Memory B cell (primary cell): Measurements from ENCODE around the gene ZNF174.
A peak's percentile ranks its signal among the peaks of the same experiment; 100 is the strongest.

Experiments used
- ATAC-seq: fragments of 150-1000 bp; cut with Tn5 transposase; 2 replicates; pipeline ENCODE4 v1.10.0; 2021; ENCODE audit warnings: low read depth, mild to moderate bottlenecking, moderate library complexity
- DNase-seq, 2 donors: peaks; one replicate each; pipeline ENCODE4 v3.0.0; 2022; ENCODE audit warnings: low spot score in 2 of 2
- H3K27ac Mint-ChIP-seq: one replicate; pipeline ENCODE4 v1.8.0; 2022; ENCODE audit warnings: mild to moderate bottlenecking, moderate library complexity, mixed read lengths
- H3K27me3 Mint-ChIP-seq: one replicate; pipeline ENCODE4 v1.8.0; 2022; ENCODE audit warnings: mixed read lengths
- H3K36me3 Mint-ChIP-seq: one replicate; pipeline ENCODE4 v1.8.0; 2022; ENCODE audit warnings: mild to moderate bottlenecking, mixed read lengths
- H3K4me1 Mint-ChIP-seq: one replicate; pipeline ENCODE4 v1.8.0; 2022; ENCODE audit warnings: mixed read lengths
- H3K4me3 Mint-ChIP-seq: one replicate; pipeline ENCODE4 v1.8.0; 2022; ENCODE audit warnings: mild to moderate bottlenecking, moderate library complexity, mixed read lengths
- H3K9me3 Mint-ChIP-seq: one replicate; pipeline ENCODE4 v1.8.0; 2022; ENCODE audit warnings: mixed read lengths

The ZNF174 gene

DNA sequence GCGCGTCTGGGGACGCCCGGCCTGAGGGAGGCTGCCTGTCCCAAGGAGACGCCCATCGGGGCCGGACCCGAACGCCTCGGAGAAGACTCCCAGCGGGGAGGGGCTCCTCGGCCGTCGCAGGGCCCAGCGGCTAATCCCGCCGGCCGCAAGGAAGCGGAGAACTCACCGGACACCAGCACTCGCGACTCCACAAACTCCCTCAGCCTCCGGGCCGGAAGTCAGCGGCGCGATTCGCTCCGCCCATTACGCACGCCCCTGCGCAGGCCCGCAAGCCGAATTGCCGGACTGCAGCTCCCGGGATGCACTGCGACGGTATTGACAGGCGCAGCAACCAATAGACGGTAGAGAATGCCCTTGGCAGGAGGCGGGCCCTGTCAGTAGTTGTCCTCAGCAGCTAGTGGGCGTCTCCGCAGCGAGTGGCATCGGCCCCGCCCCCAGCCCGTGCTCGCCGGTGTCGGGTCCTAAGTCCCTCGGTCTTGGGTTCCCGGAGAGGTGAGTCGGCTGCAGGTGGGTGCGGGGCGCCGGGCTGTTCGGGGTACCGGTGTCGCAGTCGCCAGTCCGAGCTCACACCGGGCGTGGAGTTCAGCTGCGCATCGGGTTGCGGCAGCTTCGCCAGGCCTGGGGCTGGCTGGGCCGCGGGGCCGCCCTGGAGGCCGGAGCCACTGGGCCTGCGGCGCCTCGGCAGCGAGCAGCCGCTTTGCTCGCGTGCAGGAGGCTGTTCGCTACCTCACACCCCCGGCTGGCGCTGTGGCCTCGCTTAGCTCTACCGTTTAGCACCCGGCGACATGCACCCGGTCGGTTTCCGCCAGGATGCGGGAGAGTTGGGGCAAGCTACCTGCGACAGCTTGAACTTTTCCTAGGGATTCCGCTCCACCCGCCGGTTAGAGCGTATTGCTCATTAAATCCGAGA, at the start of gene ZNF174, which contains the start of gene ZSCAN32:
TSS of gene ZNF174 (plus strand) at position 437 of the 910 bp plus-strand sequence. CDS start 790 bp downstream, outside the sequence.
TSS of gene ZSCAN32 (minus strand) at position 226 of the 910 bp plus-strand sequence. CDS start 3,447 bp downstream, outside the sequence.
- Mint-ChIP-seq H3K27ac (peak within 1 kb of the TSS; percentile 81), H3K4me1 (peaks cover 29% of the 10 kb centered on the region), H3K27me3 (no peaks in the 10 kb centered on the region), H3K4me3 (peak within 1 kb of the TSS; percentile 91), H3K36me3 (peaks cover 40% of the 10 kb centered on the region), H3K9me3 (peaks cover 16% of the 10 kb centered on the region)
- DNase-seq (peak; percentile 92 to 98), ATAC-seq (peak; percentile 95)

DNA sequence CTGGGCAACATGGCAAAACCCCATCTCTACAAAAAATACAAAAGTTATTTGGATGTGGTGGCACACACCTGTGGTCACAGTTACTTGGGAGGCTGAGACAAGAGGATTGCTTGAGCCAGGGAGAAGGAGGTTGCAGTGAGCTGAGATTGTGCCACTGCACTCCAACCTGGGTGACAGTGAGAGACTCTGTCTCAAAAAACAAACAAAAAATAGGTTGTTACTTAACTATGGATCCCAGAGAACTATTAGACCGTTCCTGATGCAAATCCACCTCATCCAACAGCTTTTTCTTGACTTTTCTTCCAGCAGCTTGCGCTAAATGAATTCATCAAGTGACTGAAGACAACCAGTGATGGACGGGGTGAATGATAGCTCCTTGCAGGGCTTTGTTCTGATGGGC, 45.4 kb upstream of the ZNF174 start, which contains the start of gene OR2C1:
TSS of gene OR2C1 (plus strand) at position 301 of the 400 bp plus-strand sequence. CDS start at position 353, 52 bp downstream.
- peaks cover 17% of the 10 kb centered on the region for H3K36me3 Mint-ChIP-seq
- no peak within 1 kb of the TSS for H3K27ac Mint-ChIP-seq
- ATAC-seq: no peak
- H3K4me1 Mint-ChIP-seq: no peaks in the 10 kb centered on the region
- H3K27me3 Mint-ChIP-seq: peaks cover 11% of the 10 kb centered on the region
- DNase-seq: no peak
- peaks cover 4% of the 10 kb centered on the region for H3K9me3 Mint-ChIP-seq
- H3K4me3 Mint-ChIP-seq: no peak within 1 kb of the TSS

DNA sequence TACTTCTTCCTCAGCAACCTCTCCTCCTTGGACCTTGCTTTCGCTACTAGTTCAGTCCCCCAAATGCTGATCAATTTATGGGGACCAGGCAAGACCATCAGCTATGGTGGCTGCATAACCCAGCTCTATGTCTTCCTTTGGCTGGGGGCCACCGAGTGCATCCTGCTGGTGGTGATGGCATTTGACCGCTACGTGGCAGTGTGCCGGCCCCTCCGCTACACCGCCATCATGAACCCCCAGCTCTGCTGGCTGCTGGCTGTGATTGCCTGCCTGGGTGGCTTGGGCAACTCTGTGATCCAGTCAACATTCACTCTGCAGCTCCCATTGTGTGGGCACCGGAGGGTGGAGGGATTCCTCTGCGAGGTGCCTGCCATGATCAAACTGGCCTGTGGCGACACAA, 44.9 kb upstream of the ZNF174 start:
- Mint-ChIP-seq H3K4me1 (no peaks in the 10 kb centered on the region), H3K4me3 (no peak overlapping the region), H3K9me3 (peaks cover 6% of the 10 kb centered on the region), H3K27me3 (peaks cover 14% of the 10 kb centered on the region), H3K36me3 (peaks cover 19% of the 10 kb centered on the region), H3K27ac (no peak overlapping the region)
- DNase-seq (no peak), ATAC-seq (no peak)

DNA sequence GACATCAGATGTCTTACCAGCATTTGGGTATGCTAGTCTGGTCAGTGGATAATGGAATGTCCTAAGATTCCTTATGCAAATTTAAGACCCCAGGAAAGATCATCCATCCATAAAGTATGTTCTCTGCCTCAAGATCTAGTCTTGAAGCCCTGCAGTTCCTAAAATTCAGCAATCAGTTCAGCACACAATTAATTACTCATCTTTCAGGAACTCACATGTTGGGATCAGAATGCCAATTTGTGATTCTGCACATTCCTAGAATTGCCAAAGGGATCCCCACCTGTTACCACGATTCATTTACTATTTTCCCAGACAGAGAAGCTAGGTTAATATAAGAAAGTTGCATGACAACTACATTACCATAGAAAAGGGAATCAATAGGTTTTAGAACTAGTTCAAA, 42.1 kb upstream of the ZNF174 start:
- peaks cover 20% of the 10 kb centered on the region for H3K36me3 Mint-ChIP-seq
- ATAC-seq: no peak
- H3K4me3 Mint-ChIP-seq: no peak overlapping the region
- no peaks in the 10 kb centered on the region for H3K4me1 Mint-ChIP-seq
- no peak overlapping the region for H3K27ac Mint-ChIP-seq
- peaks cover 8% of the 10 kb centered on the region for H3K9me3 Mint-ChIP-seq
- peaks cover 14% of the 10 kb centered on the region for H3K27me3 Mint-ChIP-seq
- no peak for DNase-seq

DNA sequence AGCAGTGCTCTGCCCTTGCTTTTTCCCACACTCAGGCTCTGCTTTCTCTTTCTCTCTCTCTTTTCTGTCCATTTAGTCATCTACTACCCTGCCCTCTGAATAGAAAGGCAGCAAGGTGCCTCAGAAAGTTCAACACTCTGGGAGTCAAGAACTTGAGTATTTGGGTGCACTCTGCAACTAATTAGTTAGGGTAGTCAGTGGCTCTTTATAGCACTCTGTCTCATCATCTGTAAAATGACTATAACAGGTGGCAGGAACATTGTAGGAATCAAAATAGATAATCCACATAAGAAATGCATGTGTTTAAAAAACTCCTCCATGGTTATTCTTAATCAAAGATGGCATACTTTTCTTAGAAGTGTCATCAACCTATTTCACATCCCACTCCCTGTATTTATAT, 38.1 kb upstream of the ZNF174 start:
- H3K36me3 Mint-ChIP-seq: peaks cover 8% of the 10 kb centered on the region
- H3K27me3 Mint-ChIP-seq: peaks cover 9% of the 10 kb centered on the region
- DNase-seq (no peak), ATAC-seq (no peak)
- peaks cover 7% of the 10 kb centered on the region for H3K9me3 Mint-ChIP-seq
- no peaks in the 10 kb centered on the region for H3K4me1 Mint-ChIP-seq
- H3K27ac Mint-ChIP-seq: no peak overlapping the region
- no peak overlapping the region for H3K4me3 Mint-ChIP-seq

DNA sequence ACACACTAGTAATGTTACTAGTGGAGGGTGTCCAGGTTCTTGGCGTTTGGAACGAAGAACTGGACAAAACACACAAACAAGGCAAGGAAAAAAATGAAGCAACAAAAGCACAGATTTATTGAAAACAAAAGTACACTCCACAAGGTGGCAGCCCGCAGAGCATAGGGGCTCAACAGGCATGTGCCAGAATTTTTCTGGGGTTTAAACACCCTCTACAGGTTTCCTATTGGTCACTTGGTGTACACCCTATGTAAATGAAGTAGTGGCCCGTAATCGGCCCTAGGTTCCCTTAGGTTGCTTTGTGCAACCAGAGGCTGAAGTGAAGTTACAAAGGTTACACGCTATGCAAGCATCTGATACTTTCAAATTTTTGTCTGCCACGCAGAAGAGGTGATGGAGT, 37.2 kb upstream of the ZNF174 start:
- peaks cover 7% of the 10 kb centered on the region for H3K9me3 Mint-ChIP-seq

DNA sequence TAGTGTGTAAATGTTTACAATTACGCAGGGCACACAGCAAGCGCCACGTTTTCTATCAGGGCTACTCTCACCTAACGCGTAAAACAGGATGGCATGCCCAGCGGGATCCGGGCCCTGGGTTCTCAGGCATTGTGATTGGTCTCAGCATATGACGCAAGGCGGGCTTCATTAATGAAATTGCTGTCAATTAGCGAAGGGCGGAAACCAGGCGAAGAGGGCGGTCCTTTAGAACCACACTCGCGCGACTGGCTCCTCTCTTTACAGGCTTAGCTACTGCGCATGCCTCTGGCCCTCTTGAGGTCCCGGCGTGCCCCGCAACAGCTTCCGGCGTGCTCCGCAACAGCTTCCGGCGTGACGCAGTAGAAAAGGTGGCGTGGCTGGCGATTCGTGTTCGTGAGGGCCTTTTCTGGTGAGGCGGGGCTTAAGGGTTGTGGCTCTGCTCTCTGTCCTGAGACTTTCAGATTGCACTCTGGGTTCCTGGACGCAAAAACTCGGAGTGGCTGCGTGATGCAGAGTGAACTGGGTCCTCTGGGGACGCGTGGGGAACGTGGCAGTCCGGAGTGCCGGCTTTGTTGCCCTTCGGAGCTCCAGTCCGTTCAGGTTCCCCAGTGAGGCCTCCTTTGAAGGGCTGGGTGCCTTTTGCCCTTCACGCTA, 36.1 kb upstream of the ZNF174 start:
- Mint-ChIP-seq H3K27me3 (peaks cover 9% of the 10 kb centered on the region), H3K4me3 (peak overlapping the region; percentile 82), H3K9me3 (peaks cover 7% of the 10 kb centered on the region)

More for the DNA sequence above, 37.2 kb upstream of the ZNF174 start:
- DNase-seq (no peak), ATAC-seq (no peak)
- peaks cover 8% of the 10 kb centered on the region for H3K36me3 Mint-ChIP-seq
- H3K27me3 Mint-ChIP-seq: peaks cover 9% of the 10 kb centered on the region
- no peaks in the 10 kb centered on the region for H3K4me1 Mint-ChIP-seq
- H3K4me3 Mint-ChIP-seq: no peak overlapping the region
- no peak overlapping the region for H3K27ac Mint-ChIP-seq

DNA sequence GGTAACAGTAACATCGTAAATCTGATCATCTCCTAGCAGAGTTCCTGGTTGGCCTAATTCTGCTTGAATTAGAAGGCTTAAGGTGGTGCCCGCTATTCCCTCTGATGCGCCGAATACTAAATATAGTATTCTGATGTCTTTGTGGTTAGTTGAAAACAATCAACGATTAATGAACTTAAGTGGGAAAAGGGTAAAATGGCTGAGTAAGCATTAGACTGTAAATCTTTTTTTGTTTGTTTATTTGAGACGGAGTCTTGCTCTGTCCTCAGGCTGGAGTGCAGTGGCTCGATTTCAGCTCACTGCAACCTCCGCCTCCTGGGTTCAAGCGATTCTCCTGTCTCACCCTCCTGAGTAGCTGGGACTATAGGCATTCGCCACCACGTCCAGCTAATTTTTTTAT, 31.9 kb upstream of the ZNF174 start:
- H3K9me3 Mint-ChIP-seq: peaks cover 3% of the 10 kb centered on the region
- no peaks in the 10 kb centered on the region for H3K27me3 Mint-ChIP-seq
- H3K27ac Mint-ChIP-seq: no peak overlapping the region
- H3K36me3 Mint-ChIP-seq: peaks cover 7% of the 10 kb centered on the region
- no peak for DNase-seq
- H3K4me1 Mint-ChIP-seq: no peaks in the 10 kb centered on the region
- no peak for ATAC-seq
- H3K4me3 Mint-ChIP-seq: no peak overlapping the region

More for the DNA sequence above, 36.1 kb upstream of the ZNF174 start:
- ATAC-seq (peak; percentile 96), DNase-seq (peak; percentile 60 to 76)
- Mint-ChIP-seq H3K27ac (peak overlapping the region; percentile 89), H3K36me3 (peaks cover 8% of the 10 kb centered on the region), H3K4me1 (no peaks in the 10 kb centered on the region)

DNA sequence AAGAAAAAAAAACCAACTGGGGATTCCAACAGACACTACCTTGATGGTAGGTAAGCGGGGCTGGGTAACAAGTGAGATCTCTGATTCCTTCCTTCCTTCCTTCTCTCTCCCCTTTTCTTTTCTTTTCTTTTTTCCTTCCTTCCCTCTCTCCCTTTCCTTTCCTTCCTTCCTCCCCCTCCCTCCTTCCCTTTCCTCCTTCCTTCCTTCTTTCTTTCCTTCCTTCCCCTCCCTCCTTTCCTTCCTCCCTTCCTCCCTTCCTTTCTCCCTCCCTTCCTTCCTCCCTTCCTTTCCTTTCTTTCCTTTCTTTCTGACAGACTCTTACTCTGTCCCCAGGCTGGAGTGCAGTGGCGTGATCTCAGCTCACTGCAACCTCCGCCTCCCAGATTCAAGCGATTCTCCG, 25.3 kb upstream of the ZNF174 start:
- no peak overlapping the region for H3K27ac Mint-ChIP-seq
- DNase-seq: no peak
- H3K27me3 Mint-ChIP-seq: no peaks in the 10 kb centered on the region
- H3K4me1 Mint-ChIP-seq: no peaks in the 10 kb centered on the region
- H3K4me3 Mint-ChIP-seq: no peak overlapping the region
- no peak for ATAC-seq
- H3K36me3 Mint-ChIP-seq: peaks cover 45% of the 10 kb centered on the region
- H3K9me3 Mint-ChIP-seq: peaks cover 35% of the 10 kb centered on the region

DNA sequence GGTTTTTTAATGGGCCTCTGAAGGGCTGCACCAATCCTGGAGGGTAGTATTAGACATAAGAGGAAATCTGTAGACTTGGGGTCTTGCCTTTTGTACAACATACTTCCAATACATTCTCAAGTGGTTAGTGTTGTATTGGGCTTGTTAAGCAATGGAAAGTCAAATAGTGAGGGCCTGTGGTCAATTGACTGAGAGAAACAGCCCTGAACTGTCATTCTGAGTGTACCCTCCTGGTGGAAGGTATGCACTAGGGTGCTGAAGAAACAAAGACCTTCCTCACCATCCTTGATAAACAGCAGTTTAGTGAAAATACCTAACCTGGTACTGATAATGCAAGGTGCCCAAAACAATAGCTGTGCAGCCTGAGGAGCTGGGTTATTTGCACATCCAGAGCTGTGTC, 23.1 kb upstream of the ZNF174 start:
- ATAC-seq (no peak), DNase-seq (no peak)
- Mint-ChIP-seq H3K36me3 (peaks cover 62% of the 10 kb centered on the region), H3K9me3 (peaks cover 40% of the 10 kb centered on the region), H3K27ac (no peak overlapping the region), H3K4me1 (no peaks in the 10 kb centered on the region), H3K4me3 (no peak overlapping the region), H3K27me3 (no peaks in the 10 kb centered on the region)

DNA sequence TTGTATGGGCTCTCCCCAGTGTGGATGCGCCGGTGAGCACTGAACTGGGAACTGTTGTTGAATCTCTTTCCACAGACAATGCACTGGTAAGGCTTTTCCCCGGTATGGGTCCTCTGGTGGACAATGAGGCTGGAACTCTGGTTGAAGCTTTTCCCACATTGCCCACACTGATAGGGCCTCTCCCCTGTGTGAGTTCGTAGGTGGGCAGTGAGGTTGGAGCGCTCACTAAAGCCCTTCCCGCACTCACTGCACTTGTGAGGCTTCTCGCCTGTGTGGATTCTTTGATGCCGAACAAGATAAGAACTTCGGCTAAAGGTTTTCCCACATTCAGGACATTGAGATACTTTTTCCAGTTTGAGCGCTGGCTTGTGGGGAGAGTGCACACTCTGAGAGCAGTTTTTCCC, 18.0 kb upstream of the ZNF174 start:
- no peak for ATAC-seq
- H3K27me3 Mint-ChIP-seq: no peaks in the 10 kb centered on the region
- H3K27ac Mint-ChIP-seq: no peak overlapping the region
- peaks cover 26% of the 10 kb centered on the region for H3K9me3 Mint-ChIP-seq
- peaks cover under 1% of the 10 kb centered on the region for H3K4me1 Mint-ChIP-seq
- no peak overlapping the region for H3K4me3 Mint-ChIP-seq
- no peak for DNase-seq
- peaks cover 70% of the 10 kb centered on the region for H3K36me3 Mint-ChIP-seq

DNA sequence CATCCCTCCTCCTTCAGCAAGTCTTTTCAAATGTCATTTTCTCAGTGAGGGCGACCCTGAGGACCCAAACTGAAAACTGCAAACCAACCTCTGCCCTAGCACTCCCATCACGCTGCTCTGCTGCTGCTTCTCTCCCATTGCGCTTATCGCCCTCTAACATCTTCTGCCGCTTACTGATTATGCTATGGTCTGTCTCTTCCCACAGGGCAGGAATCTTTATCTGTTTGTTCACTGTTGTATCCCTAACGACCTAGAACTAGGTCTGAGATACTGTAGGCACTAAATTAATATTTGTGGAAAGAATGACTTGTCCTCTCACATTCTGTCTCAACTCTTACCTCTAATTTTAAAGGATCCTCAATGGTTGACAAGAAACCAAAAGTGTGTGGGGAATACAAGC, 12.7 kb upstream of the ZNF174 start:
- peaks cover 20% of the 10 kb centered on the region for H3K9me3 Mint-ChIP-seq
- peaks cover 8% of the 10 kb centered on the region for H3K4me1 Mint-ChIP-seq
- H3K27ac Mint-ChIP-seq: no peak overlapping the region
- no peak overlapping the region for H3K4me3 Mint-ChIP-seq
- peaks cover 68% of the 10 kb centered on the region for H3K36me3 Mint-ChIP-seq
- no peaks in the 10 kb centered on the region for H3K27me3 Mint-ChIP-seq
- ATAC-seq (no peak), DNase-seq (no peak)

DNA sequence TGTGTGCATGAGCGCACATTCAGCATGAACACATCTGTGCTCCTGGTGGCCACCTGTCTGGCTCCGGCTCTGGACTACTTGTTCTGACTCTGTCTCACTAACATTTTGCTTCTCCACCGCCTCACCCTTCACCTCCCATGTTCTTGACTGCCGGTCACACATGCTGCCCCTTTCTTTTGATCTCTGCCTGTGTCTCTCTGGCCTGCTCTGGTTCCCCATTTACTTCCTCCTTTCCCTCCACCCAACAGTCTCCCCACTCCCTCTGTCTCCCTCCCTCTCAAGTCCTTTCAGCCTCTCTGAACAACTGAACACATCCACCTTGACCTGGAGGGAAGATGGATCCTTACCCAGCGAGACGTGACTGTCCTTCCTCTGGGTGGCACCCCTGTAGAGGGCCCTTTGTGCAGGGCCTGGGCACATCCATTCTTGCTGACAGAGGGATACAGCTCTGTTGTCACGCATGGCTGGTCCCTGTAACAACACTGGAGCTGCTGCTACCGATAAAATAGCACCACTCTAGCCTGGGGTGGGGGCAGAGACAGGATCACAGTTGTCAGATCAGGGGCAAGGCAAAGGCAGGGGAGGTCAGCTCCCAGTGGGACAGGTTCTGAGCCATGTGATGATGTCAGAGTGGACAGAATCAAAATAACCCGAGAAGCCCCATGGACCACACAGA, 11.2 kb upstream of the ZNF174 start:
- Mint-ChIP-seq H3K4me3 (no peak overlapping the region), H3K36me3 (peaks cover 63% of the 10 kb centered on the region), H3K27ac (no peak overlapping the region), H3K9me3 (peaks cover 23% of the 10 kb centered on the region), H3K27me3 (no peaks in the 10 kb centered on the region), H3K4me1 (peaks cover 13% of the 10 kb centered on the region)
- ATAC-seq: no peak
- DNase-seq: no peak

DNA sequence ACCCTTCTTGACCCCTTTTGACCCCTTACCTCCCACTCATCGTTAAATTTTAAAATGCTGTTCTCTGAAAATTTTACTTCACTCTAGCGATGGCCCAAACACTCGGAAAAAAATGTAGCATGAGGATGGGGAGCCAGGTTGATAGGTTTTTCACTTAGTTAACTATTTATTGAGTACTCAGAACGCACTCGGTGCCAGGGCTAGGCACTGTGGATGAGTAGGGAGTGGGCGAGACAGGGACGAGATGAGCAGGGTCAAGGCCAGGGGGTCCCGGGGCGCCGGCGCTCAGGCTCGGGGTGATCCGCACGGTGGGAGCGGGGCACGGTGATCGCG, 603 bp upstream of the ZNF174 start:
- peaks cover 41% of the 10 kb centered on the region for H3K36me3 Mint-ChIP-seq
- DNase-seq (no peak), ATAC-seq (no peak)
- peaks cover 30% of the 10 kb centered on the region for H3K4me1 Mint-ChIP-seq
- no peaks in the 10 kb centered on the region for H3K27me3 Mint-ChIP-seq
- H3K9me3 Mint-ChIP-seq: peaks cover 15% of the 10 kb centered on the region
- peak overlapping the region; percentile 81 for H3K27ac Mint-ChIP-seq
- peak overlapping the region; percentile 91 for H3K4me3 Mint-ChIP-seq
